T47D (cell line): ENCODE data around the gene CMC2.

Experiments
- DNase-seq, 2 experiments: peaks; one replicate each; pipeline versions ENCODE4 v3.0.0 to v3.0.0-alpha.2; 2011 to 2012; ENCODE audit warnings: low read depth in 1 of 2, low spot score in 1 of 2
- JUND ChIP-seq: IDR thresholded peaks from 2 replicates; pipeline ENCODE4 v1.6.1; 2012; ENCODE audit warnings: low read depth
- in situ Hi-C: cut with HindIII; loops from 2 replicates; pipeline ENCODE4 v1.10.0; 2016; ENCODE audit warnings: low sequenced_read_pairs, low pct_unique_long_range_greater_than_20kb

The CMC2 gene

GRCh38 chr16:81006813-81007695 is at the start of gene CMC2, which contains the start of gene CENPN:
CMC2 (minus strand) TSS chr16:81006885; CDS start chr16:80997394, 9,491 bp downstream.
CENPN (plus strand) TSS chr16:81007214; CDS start chr16:81011940, 4,726 bp downstream.
- no peak; the same call in 1 of the 2 replicates for TF ChIP-seq JUND
- peak; percentile 96 to 100 for DNase-seq
- in situ Hi-C loops: no loop called here

- in situ Hi-C loops: no loop called here
- no peak for TF ChIP-seq JUND
Observed at GRCh38 chr16:81053761-81054160, 47.1 kb upstream of the CMC2 start.

GRCh38 chr16:81042821-81043220 is 36.1 kb upstream of the CMC2 start:
- in situ Hi-C loops: no loop called here
- TF ChIP-seq JUND: no peak

More at GRCh38 chr16:81053761-81054160, 47.1 kb upstream of the CMC2 start:
- peak in 1 of 2 experiments; percentile 46 for DNase-seq

GRCh38 chr16:81041696-81042095 is 35.0 kb upstream of the CMC2 start:
- DNase-seq: no peak
- TF ChIP-seq JUND: no peak
- in situ Hi-C loops: no loop called here

More at GRCh38 chr16:81042821-81043220, 36.1 kb upstream of the CMC2 start:
- no peak for DNase-seq

- in situ Hi-C loops: no loop called here
- no peak for DNase-seq
- TF ChIP-seq JUND: no peak
Observed at GRCh38 chr16:81040842-81041241, 34.2 kb upstream of the CMC2 start.

- in situ Hi-C loops: no loop called here
- no peak for DNase-seq
- no peak for TF ChIP-seq JUND
Observed at GRCh38 chr16:81040131-81040530, 33.4 kb upstream of the CMC2 start.

- TF ChIP-seq JUND: no peak
- in situ Hi-C loops: no loop called here
- no peak for DNase-seq
Observed at GRCh38 chr16:81036751-81037350, 30.2 kb upstream of the CMC2 start.

GRCh38 chr16:81035975-81036750 is 29.5 kb upstream of the CMC2 start:
- TF ChIP-seq JUND: no peak
- peak; percentile 41 to 56 for DNase-seq
- in situ Hi-C loops: no loop called here

- in situ Hi-C loops: no loop called here
- peak; percentile 96 for DNase-seq
Observed at GRCh38 chr16:81035398-81035974, 28.8 kb upstream of the CMC2 start, which contains the start of gene ATMIN. ATMIN (plus strand) TSS chr16:81035842; CDS start chr16:81035871, 29 bp downstream.

GRCh38 chr16:81029930-81030604 is 23.4 kb upstream of the CMC2 start:
- no peak for DNase-seq
- no peak for TF ChIP-seq JUND
- in situ Hi-C loops: no loop called here

More at GRCh38 chr16:81035398-81035974, 28.8 kb upstream of the CMC2 start, which contains the start of gene ATMIN:
- no peak for TF ChIP-seq JUND

GRCh38 chr16:81026429-81026828 is 19.7 kb upstream of the CMC2 start:
- in situ Hi-C loops: no loop called here
- TF ChIP-seq JUND: no peak
- no peak for DNase-seq
